ENCODE measurements around the gene ELAVL1.
"Not testable (repeated sequence)": the region's sequence is repeated elsewhere in the genome, so short reads cannot be mapped to it uniquely, and the experiment has no call there.

- TF ChIP-seq CTCF (conservative IDR thresholded peaks at IDR 0.05; ENCODE audit: low read depth, low read length); EZH2phosphoT487 (IDR thresholded peaks at IDR 0.05; ENCODE audit: borderline replicate concordance, low read length); EZH2 (IDR thresholded peaks at IDR 0.05; ENCODE audit: low read length, unreplicated experiment): not testable (repeated sequence)
Measured at GRCh38 chr19:8033287-8034177, 28.1 kb upstream of the ELAVL1 start.
